Measurements from ENCODE around the gene PRLR. TPM values are rescaled to one million over a fixed set of nuclear protein-coding genes. Genes with fewer than 3 reads are reported as not detected.

The PRLR gene
- total and polyA plus RNA-seq, 9 of the 15 experiments (the other 6 are each of a cell fraction or from before 2014, with no cell fraction given): 0.02 TPM; not detected in 8

DNA sequence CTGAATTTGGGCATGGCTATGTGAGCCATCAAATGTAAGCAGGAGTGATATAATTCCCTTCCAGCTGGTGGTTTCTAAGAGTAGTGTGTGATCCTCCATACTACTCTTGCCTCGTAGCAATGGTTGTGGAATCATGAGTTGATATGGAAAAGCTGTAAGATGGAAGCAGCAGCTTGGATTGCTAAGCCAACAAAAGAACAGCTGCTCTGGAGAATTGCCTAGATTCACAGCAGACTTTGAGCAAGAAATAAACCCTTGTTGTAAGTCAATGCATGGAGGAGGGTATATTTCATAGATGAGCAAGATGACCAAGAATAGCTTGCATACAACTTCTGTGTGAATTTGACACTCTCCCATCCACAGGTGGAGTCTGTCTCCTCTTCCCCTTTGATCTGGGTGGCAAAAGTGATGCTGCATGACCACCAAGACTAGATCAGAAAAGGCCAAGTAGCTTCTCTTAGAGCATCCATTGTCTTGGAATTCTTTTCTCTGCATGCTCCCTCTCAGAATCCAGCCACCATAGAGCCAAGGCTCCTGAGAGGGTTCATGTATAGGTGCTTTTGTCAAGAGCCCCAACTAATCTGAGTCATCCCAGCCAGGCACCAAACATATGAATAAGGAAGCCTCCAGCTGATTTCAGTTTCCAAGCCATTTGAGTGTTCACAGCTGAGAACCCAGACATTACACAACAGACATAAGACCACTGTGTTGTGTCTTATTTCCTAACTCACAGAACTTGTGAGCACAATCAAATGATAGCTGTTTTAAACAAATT, 79.0 kb downstream of the PRLR start:
- DNase-seq (ENCODE audit: extremely low read depth in 1 of 4, low spot score in 3 of 4) (no peak), FAIRE-seq (no peak), ATAC-seq (no peak)
- Histone ChIP-seq H3K4me3 (no peak overlapping the region), H3K79me2 (ENCODE audit: control insufficient read depth, insufficient read depth, low read length) (no peaks in the 10 kb centered on the region), H2AFZ (ENCODE audit: low read depth, low read length) (no peak overlapping the region), H3K27me3 (ENCODE audit: control insufficient read depth in 2 of 2, insufficient read depth in 2 of 2, low read length in 2 of 2) (no peaks in the 10 kb centered on the region), H3K9ac (ENCODE audit: insufficient read depth in 1 of 2, low read depth in 2 of 2, low read length in 2 of 2) (no peak overlapping the region), H3K27ac (ENCODE audit: extremely low read depth, low read depth, low read length) (no peak overlapping the region), H3K9me1 (ENCODE audit: control insufficient read depth, insufficient read depth, low read length) (no peaks in the 10 kb centered on the region), H3K9me3 (replicated peaks; ENCODE audit: control insufficient read depth, insufficient read depth, low read depth, low read length) (no peaks in the 10 kb centered on the region), H4K20me1 (replicated peaks; ENCODE audit: control insufficient read depth, insufficient read depth, low read length) (no peaks in the 10 kb centered on the region), H3K4me2 (ENCODE audit: insufficient read depth, low read length) (no peak overlapping the region), H3K36me3 (ENCODE audit: control insufficient read depth, insufficient read depth, low read length) (no peaks in the 10 kb centered on the region), H3K4me1 (replicated peaks in 1 of 2; ENCODE audit: control insufficient read depth in 2 of 2, insufficient read depth in 2 of 2, low read length in 2 of 2) (no peaks in the 10 kb centered on the region)
- TF ChIP-seq CBFA2T2 (conservative IDR thresholded peaks at IDR 0.05) (no peak), USF1 (CRISPR knock-in tag; IDR thresholded peaks at IDR 0.05) (no peak), ARNT (IDR thresholded peaks at IDR 0.05) (no peak), ILF3 (IDR thresholded peaks at IDR 0.05; ENCODE audit: borderline replicate concordance) (no peak), MEF2A (IDR thresholded peaks at IDR 0.05; ENCODE audit: control insufficient read depth, low read depth, low read length) (no peak), HMGXB4 (CRISPR knock-in tag; IDR thresholded peaks at IDR 0.05) (no peak), PHTF2 (CRISPR knock-in tag; IDR thresholded peaks at IDR 0.05) (no peak), FOXA1 (IDR thresholded peaks at IDR 0.05; ENCODE audit: borderline replicate concordance) (no peak), CBFA2T3 (IDR thresholded peaks at IDR 0.05) (no peak), ZBTB26 (CRISPR knock-in tag; IDR thresholded peaks at IDR 0.05) (no peak), ZNF780A (CRISPR knock-in tag; IDR thresholded peaks at IDR 0.05) (no peak), RBM39 (optimal IDR thresholded peaks at IDR 0.05; ENCODE audit: low read depth, low read length) (no peak), ATF4 (CRISPR knock-in tag; IDR thresholded peaks at IDR 0.05) (no peak)
- TF ChIP-seq, protein P1, sequence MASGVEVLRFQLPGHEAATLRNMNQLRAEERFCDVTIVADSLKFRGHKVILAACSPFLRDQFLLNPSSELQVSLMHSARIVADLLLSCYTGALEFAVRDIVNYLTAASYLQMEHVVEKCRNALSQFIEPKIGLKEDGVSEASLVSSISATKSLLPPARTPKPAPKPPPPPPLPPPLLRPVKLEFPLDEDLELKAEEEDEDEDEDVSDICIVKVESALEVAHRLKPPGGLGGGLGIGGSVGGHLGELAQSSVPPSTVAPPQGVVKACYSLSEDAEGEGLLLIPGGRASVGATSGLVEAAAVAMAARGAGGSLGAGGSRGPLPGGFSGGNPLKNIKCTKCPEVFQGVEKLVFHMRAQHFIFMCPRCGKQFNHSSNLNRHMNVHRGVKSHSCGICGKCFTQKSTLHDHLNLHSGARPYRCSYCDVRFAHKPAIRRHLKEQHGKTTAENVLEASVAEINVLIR (CRISPR knock-in tag; IDR thresholded peaks at IDR 0.05): no peak
- BruUV-seq (replicated peaks): no TSS peak
- CTCF ChIA-PET (ENCODE audit: low intra/inter-chr PET ratio): no interaction called here
- in situ Hi-C loops (cut with MboI) (no loop called here), intact Hi-C loops (cut with micrococcal nuclease) (no loop called here)
- WGBS (ENCODE audit: insufficient coverage, low coverage, missing lambda C conversion rate): 0% methylated on average over 1 of the region's 1 CpG
- POLR2A ChIA-PET: interaction anchor here (0.6 kb wide), 1 partner anchor 1177 kb away, joined by 3 read pairs; no protein-coding TSS in a partner anchor

Data from K562 (cell line).